ENCODE data around the gene ATP8B1.

Gene ATP8B1

GRCh38 chr18:57618910-57619309 lies 184.2 kb downstream of the ATP8B1 start:
- no peak for DNase-seq (ENCODE audit: low spot score)

GRCh38 chr18:57603871-57604270 lies 199.2 kb downstream of the ATP8B1 start:
- DNase-seq (ENCODE audit: low spot score), result no peak
